ENCODE measurements around the gene FDXR. TPM values are rescaled to one million over a fixed set of nuclear protein-coding genes. Genes with fewer than 3 reads are reported as not detected.

The FDXR gene
- total RNA-seq, 4 donors from 2014 or later, result 2.1 to 6.0 (median 3.2) TPM

- TF ChIP-seq CTCF (IDR thresholded peaks at IDR 0.05 in 4 of 5, conservative IDR thresholded peaks at IDR 0.05 in 1 of 5) (no peak), POLR2A (IDR thresholded peaks at IDR 0.05) (no peak)
- H3K27ac ChIP-seq, result no peak overlapping the region
- H3K4me3 ChIP-seq, result no peak overlapping the region
- H3K9me3 ChIP-seq, result no peaks in the 10 kb centered on the region
- H3K27me3 ChIP-seq, result no peaks in the 10 kb centered on the region
- peaks cover 0 to 4% of the 10 kb centered on the region in 2 donors for H3K36me3 ChIP-seq
- DNase-seq, result no peak
- intact Hi-C loops (cut with DNase I; ENCODE audit: low total_unique reads), result no loop called here
- in situ Hi-C loops (cut with MboI; ENCODE audit: low sequenced_read_pairs in 4 of 4), result no loop called here
- no peak for ATAC-seq
- H3K4me1 ChIP-seq, result no peaks in the 10 kb centered on the region
Observed at GRCh38 chr17:74815067-74815466, 57.7 kb downstream of the FDXR start.

DNA sequence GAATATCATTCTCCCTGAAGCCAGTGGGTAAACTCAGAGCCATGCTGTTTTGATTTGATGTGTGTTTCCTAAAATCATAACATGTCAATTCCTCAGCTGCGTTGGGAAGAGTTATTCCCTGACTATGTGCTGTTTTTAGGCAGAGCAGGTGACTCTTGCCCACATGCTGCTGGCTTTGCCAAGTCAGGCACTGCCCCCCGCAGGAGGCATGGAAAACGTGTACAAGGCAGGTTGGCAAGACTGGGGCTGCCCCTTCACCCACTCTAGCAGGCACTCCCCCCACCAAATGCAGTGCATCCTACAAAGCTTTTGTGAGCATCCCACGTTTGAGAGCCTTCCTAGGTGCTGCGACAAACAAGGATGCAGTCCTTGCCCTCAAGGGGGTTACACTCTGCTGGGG, 58.3 kb downstream of the FDXR start:
- DNase-seq (no peak), ATAC-seq (no peak)
- no peaks in the 10 kb centered on the region for H3K4me1 ChIP-seq
- in situ Hi-C loops (cut with MboI; ENCODE audit: low sequenced_read_pairs in 4 of 4) (no loop called here), intact Hi-C loops (cut with DNase I; ENCODE audit: low total_unique reads) (no loop called here)
- TF ChIP-seq POLR2A (IDR thresholded peaks at IDR 0.05), result no peak
- TF ChIP-seq CTCF (IDR thresholded peaks at IDR 0.05 in 4 of 5, conservative IDR thresholded peaks at IDR 0.05 in 1 of 5), result no peak
- H3K9me3 ChIP-seq, result no peaks in the 10 kb centered on the region
- H3K27ac ChIP-seq, result no peak overlapping the region
- no peaks in the 10 kb centered on the region for H3K27me3 ChIP-seq
- no peaks in the 10 kb centered on the region for H3K36me3 ChIP-seq
- no peak overlapping the region for H3K4me3 ChIP-seq

Other genes starting within 250 kb of the FDXR start
- under 1 TPM in 2 of 4 donors, not detected in 2; 0.26 to 0.91 TPM for gene CD300E, start 249.3 kb downstream of the FDXR start, total RNA-seq
- not detected for gene CD300LF, start 160.1 kb downstream of the FDXR start, total RNA-seq
- gene RAB37, start 135.7 kb downstream of the FDXR start, total RNA-seq, result 1 to 10 TPM in 1 of 4 donors, under 1 TPM in 3; 0.24 to 3.7 (median 0.43) TPM
- 1 to 10 TPM; 3.8 to 5.6 (median 5.5) TPM for gene NHERF1, start 124.4 kb downstream of the FDXR start, total RNA-seq
- gene NAT9, start 96.6 kb downstream of the FDXR start, total RNA-seq, result 10 to 100 TPM in 3 of 4 donors, 1 to 10 TPM in 1; 7.7 to 27.4 (median 14.5) TPM
- gene GRIN2C, start 13.1 kb downstream of the FDXR start, total RNA-seq, result 1 to 10 TPM in 2 of 4 donors, not detected in 2; 1.2 to 1.5 TPM
- gene FADS6, start 20.6 kb upstream of the FDXR start, total RNA-seq, result not detected
- not detected for gene USH1G, start 50.3 kb upstream of the FDXR start, total RNA-seq
- gene OTOP2, start 51.3 kb upstream of the FDXR start, total RNA-seq, result under 1 TPM in 1 of 4 donors, not detected in 3; 0.19 TPM
- not detected for gene OTOP3, start 62.9 kb upstream of the FDXR start, total RNA-seq
- gene HID1, start 99.8 kb upstream of the FDXR start, total RNA-seq, result 1 to 10 TPM; 2.2 to 4.3 (median 2.9) TPM
- gene CDR2L, start 114.6 kb upstream of the FDXR start, total RNA-seq, result 1 to 10 TPM; 1.3 to 3.6 (median 2.6) TPM
- gene MRPL58, start 139.7 kb upstream of the FDXR start, total RNA-seq, result 100 to 1,000 TPM in 3 of 4 donors, 10 to 100 TPM in 1; 97.9 to 141 (median 107) TPM
- gene ATP5PD, start 174.0 kb upstream of the FDXR start, total RNA-seq, result 100 to 1,000 TPM; 377 to 495 (median 491) TPM
- 10 to 100 TPM; 29.4 to 51.1 (median 41.8) TPM for gene KCTD2, start 174.2 kb upstream of the FDXR start, total RNA-seq
- gene SLC16A5, start 215.0 kb upstream of the FDXR start, total RNA-seq, result 1 to 10 TPM; 1.5 to 7.9 (median 6.9) TPM
- gene ARMC7, start 237.0 kb upstream of the FDXR start, total RNA-seq, result 1 to 10 TPM; 2.0 to 4.4 (median 3.0) TPM

Measured in gastrocnemius medialis (tissue), 4 donors.